DOHH2 (cell line): ENCODE results near the gene EVC.

Source experiments
- H3F3A ChIP-seq: fragments of 200-600 bp; sonication (generic), shearing (Covaris generic); 2 replicates; pipeline ENCODE4 v1.6.0; 2016; ENCODE audit warnings: antibody characterized with exemption, mild to moderate bottlenecking; ENCODE audit not compliant: control insufficient read depth, insufficient read depth
- H3K27ac ChIP-seq: fragments of 200-600 bp; sonication (generic); 2 replicates; pipeline ENCODE4 v1.5.1; 2014; ENCODE audit warnings: low read depth, mild to moderate bottlenecking, low read length, moderate library complexity
- H3K27me3 ChIP-seq: fragments of 200-600 bp; sonication (generic); 2 replicates; pipeline ENCODE4 v1.6.1; 2014; ENCODE audit warnings: mild to moderate bottlenecking, low read length, mixed read lengths; ENCODE audit not compliant: control insufficient read depth
- H3K36me3 ChIP-seq: fragments of 200-600 bp; sonication (generic); 2 replicates; pipeline ENCODE4 v1.6.1; 2014; ENCODE audit warnings: mild to moderate bottlenecking, low read length, moderate library complexity, mixed read lengths; ENCODE audit not compliant: control insufficient read depth
- H3K4me1 ChIP-seq: fragments of 200-600 bp; sonication (generic); 2 replicates; pipeline ENCODE4 v1.6.1; 2014; ENCODE audit warnings: mild to moderate bottlenecking, low read length, mixed read lengths; ENCODE audit not compliant: control insufficient read depth
- H3K4me2 ChIP-seq: fragments of 200-600 bp; sonication (generic); 2 replicates; pipeline ENCODE4 v1.6.0; 2014; ENCODE audit warnings: mild to moderate bottlenecking, low read length, moderate library complexity
- H3K4me3 ChIP-seq: fragments of 200-600 bp; sonication (generic); 2 replicates; pipeline ENCODE4 v1.5.1; 2014; ENCODE audit warnings: mild to moderate bottlenecking, low read length, mixed read lengths
- H3K79me2 ChIP-seq: fragments of 200-600 bp; sonication (generic); 2 replicates; pipeline ENCODE4 v1.6.1; 2014; ENCODE audit warnings: mild to moderate bottlenecking, low read length, mixed read lengths; ENCODE audit not compliant: control insufficient read depth
- H3K9me2 ChIP-seq: fragments of 200-600 bp; sonication (generic); replicated peaks from 2 replicates; pipeline ENCODE4 v1.6.1; 2014; ENCODE audit warnings: mild to moderate bottlenecking, low read length, mixed read lengths; ENCODE audit not compliant: control insufficient read depth
- H3K9me3 ChIP-seq: fragments of 200-600 bp; sonication (generic); 2 replicates; pipeline ENCODE4 v1.6.1; 2014; ENCODE audit warnings: antibody characterized with exemption, low read length, mixed read lengths; ENCODE audit not compliant: control insufficient read depth, insufficient read depth
- H4K20me1 ChIP-seq: fragments of 200-600 bp; sonication (generic); 2 replicates; pipeline ENCODE4 v1.6.0; 2014; ENCODE audit warnings: low read depth, mild to moderate bottlenecking, antibody characterized with exemption, low read length, moderate library complexity; ENCODE audit not compliant: control insufficient read depth, insufficient read depth
- CTCF ChIP-seq: fragments of 200-600 bp; sonication (generic); IDR thresholded peaks from one replicate; pipeline ENCODE4 v1.5.1; 2014; ENCODE audit warnings: antibody characterized with exemption, mild to moderate bottlenecking, low read depth, low read length; ENCODE audit not compliant: poor library complexity, severe bottlenecking
- EZH2phosphoT487 ChIP-seq: fragments of 200-600 bp; sonication (generic); IDR thresholded peaks from 2 replicates; pipeline ENCODE4 v1.6.1; 2017; ENCODE audit warnings: borderline replicate concordance, mild to moderate bottlenecking, antibody characterized with exemption, low read length, moderate library complexity, mixed read lengths

Gene EVC

GRCh38 chr4:5691491-5692132, 19.4 kb upstream of the EVC start:
- Histone ChIP-seq H3K4me2 (no peak overlapping the region), H3K79me2 (no peaks in the 10 kb centered on the region), H3K36me3 (no peaks in the 10 kb centered on the region), H3F3A (no peaks in the 10 kb centered on the region), H3K9me2 (no peaks in the 10 kb centered on the region), H3K9me3 (no peaks in the 10 kb centered on the region), H4K20me1 (no peaks in the 10 kb centered on the region), H3K4me3 (no peak overlapping the region), H3K4me1 (no peaks in the 10 kb centered on the region), H3K27me3 (no peaks in the 10 kb centered on the region), H3K27ac (no peak overlapping the region)
- no peak for TF ChIP-seq CTCF
- no peak for TF ChIP-seq EZH2phosphoT487

GRCh38 chr4:5693871-5694270, 17.1 kb upstream of the EVC start:
- Histone ChIP-seq H3K9me3 (no peaks in the 10 kb centered on the region), H3K4me1 (no peaks in the 10 kb centered on the region), H3K4me3 (no peak overlapping the region), H3F3A (no peaks in the 10 kb centered on the region), H3K27ac (no peak overlapping the region), H3K9me2 (no peaks in the 10 kb centered on the region), H3K27me3 (no peaks in the 10 kb centered on the region), H3K79me2 (no peaks in the 10 kb centered on the region), H3K36me3 (no peaks in the 10 kb centered on the region), H4K20me1 (no peaks in the 10 kb centered on the region), H3K4me2 (no peak overlapping the region)
- no peak for TF ChIP-seq CTCF
- no peak for TF ChIP-seq EZH2phosphoT487

GRCh38 chr4:5696341-5696740, 14.7 kb upstream of the EVC start:
- H3K4me1 ChIP-seq = no peaks in the 10 kb centered on the region
- TF ChIP-seq CTCF (no peak), EZH2phosphoT487 (no peak)
- H3K27me3 ChIP-seq = no peaks in the 10 kb centered on the region
- H3K9me2 ChIP-seq = no peaks in the 10 kb centered on the region
- no peaks in the 10 kb centered on the region for H3K9me3 ChIP-seq
- no peaks in the 10 kb centered on the region for H3K36me3 ChIP-seq
- H3F3A ChIP-seq = no peaks in the 10 kb centered on the region
- no peak overlapping the region for H3K4me2 ChIP-seq
- no peaks in the 10 kb centered on the region for H3K79me2 ChIP-seq
- no peaks in the 10 kb centered on the region for H4K20me1 ChIP-seq
- H3K27ac ChIP-seq = no peak overlapping the region
- H3K4me3 ChIP-seq = no peak overlapping the region
